ENCODE measurements around the gene ADPRS. TPM values are rescaled to one million over a fixed set of nuclear protein-coding genes. Genes with fewer than 3 reads are reported as not detected.

ADPRS gene
- total and polyA plus RNA-seq, 8 donors: 6.1 to 28.8 (median 10.7) TPM

DNA sequence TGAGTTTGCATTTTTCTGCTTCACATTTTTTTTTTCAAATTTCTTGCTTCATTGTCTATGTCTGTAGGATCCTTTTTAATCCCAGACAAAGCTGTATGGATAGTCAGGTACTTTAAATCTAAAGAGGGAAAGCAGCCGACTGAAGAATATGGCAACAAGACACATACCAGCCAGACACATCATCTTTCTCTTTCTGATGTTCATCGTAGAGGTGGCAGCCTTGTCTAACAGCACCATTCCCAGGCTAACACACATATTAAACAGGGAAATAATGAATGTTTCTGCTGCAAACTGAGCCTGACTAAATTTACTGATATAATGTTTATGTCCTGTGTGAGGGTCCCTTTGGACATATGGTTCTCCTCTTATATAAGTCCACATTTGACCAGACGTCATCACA, 8.5 kb upstream of the ADPRS start:
- Histone ChIP-seq H3K4me3 (no peak overlapping the region), H3K36me3 (no peaks in the 10 kb centered on the region), H3K9me3 (no peaks in the 10 kb centered on the region), H3K27me3 (no peaks in the 10 kb centered on the region), H3K27ac (no peak overlapping the region), H3K4me1 (no peaks in the 10 kb centered on the region)
- DNase-seq (no peak), FAIRE-seq (no peak), ATAC-seq (no peak)
- intact Hi-C loops (cut with DNase I): no loop called here
- WGBS, 2 donors: 64 to 66% methylated on average over 3 of the region's 3 CpGs
- TF ChIP-seq, protein P1, sequence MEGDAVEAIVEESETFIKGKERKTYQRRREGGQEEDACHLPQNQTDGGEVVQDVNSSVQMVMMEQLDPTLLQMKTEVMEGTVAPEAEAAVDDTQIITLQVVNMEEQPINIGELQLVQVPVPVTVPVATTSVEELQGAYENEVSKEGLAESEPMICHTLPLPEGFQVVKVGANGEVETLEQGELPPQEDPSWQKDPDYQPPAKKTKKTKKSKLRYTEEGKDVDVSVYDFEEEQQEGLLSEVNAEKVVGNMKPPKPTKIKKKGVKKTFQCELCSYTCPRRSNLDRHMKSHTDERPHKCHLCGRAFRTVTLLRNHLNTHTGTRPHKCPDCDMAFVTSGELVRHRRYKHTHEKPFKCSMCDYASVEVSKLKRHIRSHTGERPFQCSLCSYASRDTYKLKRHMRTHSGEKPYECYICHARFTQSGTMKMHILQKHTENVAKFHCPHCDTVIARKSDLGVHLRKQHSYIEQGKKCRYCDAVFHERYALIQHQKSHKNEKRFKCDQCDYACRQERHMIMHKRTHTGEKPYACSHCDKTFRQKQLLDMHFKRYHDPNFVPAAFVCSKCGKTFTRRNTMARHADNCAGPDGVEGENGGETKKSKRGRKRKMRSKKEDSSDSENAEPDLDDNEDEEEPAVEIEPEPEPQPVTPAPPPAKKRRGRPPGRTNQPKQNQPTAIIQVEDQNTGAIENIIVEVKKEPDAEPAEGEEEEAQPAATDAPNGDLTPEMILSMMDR (IDR thresholded peaks at IDR 0.05): no peak

DNA sequence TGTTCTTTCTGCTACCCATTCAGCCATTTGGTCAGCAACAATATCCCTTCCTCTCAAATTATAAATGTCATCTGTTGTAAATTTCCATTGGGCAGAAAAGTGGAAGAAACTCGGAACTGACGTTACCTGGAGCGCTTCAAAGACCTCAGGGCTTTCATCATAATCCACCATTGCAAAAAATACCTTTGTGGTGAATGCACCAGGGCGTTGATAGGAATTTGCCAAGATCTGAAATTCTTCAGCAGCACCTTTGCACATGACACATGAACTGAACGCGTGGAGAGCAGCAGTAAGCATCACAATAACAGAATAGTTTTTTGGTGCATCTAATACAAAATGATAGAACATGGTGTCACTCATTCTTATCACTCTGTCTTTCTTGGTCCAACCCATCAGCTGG, 7.9 kb upstream of the ADPRS start:
- ATAC-seq (no peak), FAIRE-seq (no peak), DNase-seq (no peak)
- no peaks in the 10 kb centered on the region for H3K36me3 ChIP-seq
- no peak overlapping the region for H3K4me3 ChIP-seq
- no peaks in the 10 kb centered on the region for H3K27me3 ChIP-seq
- no peaks in the 10 kb centered on the region for H3K4me1 ChIP-seq
- 77 to 85% methylated on average over 6 of the region's 6 CpGs for WGBS, 2 donors
- no peaks in the 10 kb centered on the region for H3K9me3 ChIP-seq
- no peak overlapping the region for H3K27ac ChIP-seq
- TF ChIP-seq, protein P1 (IDR thresholded peaks at IDR 0.05): no peak
- intact Hi-C loops (cut with DNase I): no loop called here

DNA sequence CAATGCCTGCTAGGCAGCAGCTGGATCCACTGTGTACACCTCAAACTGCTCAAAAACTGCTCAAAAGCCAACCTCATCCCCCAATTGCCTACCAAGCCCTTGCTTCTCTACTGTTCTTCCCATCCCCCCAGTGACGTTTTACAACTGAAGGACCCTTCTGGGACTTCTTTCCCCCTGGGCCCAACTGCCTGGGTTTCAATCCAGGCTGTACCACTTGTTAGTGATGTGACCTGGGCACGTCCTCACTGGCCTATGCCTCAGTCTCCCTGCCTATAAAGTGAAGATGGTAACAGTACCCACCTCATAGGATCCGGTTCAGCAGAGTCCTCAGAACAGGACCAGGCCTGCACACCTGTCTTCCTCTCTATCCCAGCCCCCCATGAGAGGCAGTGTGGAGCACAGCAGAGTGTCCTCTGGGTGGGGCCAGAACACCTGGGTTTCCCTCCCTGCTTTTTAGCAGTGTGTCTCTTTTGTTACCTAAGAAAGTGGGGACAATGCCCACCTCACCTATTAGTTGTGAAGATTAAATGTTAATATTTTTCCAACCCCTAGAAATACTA, 6.7 kb upstream of the ADPRS start:
- TF ChIP-seq, protein P1 (IDR thresholded peaks at IDR 0.05): no peak
- no peaks in the 10 kb centered on the region for H3K4me1 ChIP-seq
- H3K9me3 ChIP-seq: no peaks in the 10 kb centered on the region
- 64 to 80% methylated on average over 3 of the region's 3 CpGs for WGBS, 2 donors
- ATAC-seq (no peak), FAIRE-seq (no peak), DNase-seq (no peak)
- intact Hi-C loops (cut with DNase I): no loop called here
- no peaks in the 10 kb centered on the region for H3K27me3 ChIP-seq
- no peak overlapping the region for H3K4me3 ChIP-seq
- no peak overlapping the region for H3K27ac ChIP-seq
- H3K36me3 ChIP-seq: no peaks in the 10 kb centered on the region

DNA sequence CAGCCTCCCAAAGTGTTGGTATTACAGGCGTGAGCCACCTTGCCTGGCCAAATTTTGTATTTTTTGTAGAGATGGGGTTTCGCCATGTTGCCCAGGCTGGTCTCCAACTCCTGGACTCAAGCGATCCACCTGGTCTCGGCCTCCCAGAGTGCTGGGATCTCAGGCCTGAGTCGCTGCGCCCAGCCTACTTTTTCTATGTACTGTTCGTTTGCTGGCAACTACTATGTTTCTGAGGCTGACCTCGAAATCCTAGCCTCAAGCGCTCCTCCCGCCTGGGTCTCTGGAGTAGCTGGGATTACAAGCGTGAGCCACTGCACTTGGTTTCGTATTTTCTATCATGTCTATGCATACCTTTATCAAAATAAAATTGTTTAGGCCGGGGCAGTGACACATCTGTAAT, 5.5 kb upstream of the ADPRS start:
- no peak for FAIRE-seq
- intact Hi-C loops (cut with DNase I): no loop called here
- H3K27me3 ChIP-seq: no peaks in the 10 kb centered on the region
- TF ChIP-seq, protein P1 (IDR thresholded peaks at IDR 0.05): no peak
- DNase-seq: no peak
- no peaks in the 10 kb centered on the region for H3K36me3 ChIP-seq
- WGBS, 2 donors: 87% methylated on average over 13 of the region's 13 CpGs
- ATAC-seq: no peak
- no peak overlapping the region for H3K27ac ChIP-seq
- H3K4me1 ChIP-seq: no peaks in the 10 kb centered on the region
- H3K9me3 ChIP-seq: no peaks in the 10 kb centered on the region
- no peak overlapping the region for H3K4me3 ChIP-seq

DNA sequence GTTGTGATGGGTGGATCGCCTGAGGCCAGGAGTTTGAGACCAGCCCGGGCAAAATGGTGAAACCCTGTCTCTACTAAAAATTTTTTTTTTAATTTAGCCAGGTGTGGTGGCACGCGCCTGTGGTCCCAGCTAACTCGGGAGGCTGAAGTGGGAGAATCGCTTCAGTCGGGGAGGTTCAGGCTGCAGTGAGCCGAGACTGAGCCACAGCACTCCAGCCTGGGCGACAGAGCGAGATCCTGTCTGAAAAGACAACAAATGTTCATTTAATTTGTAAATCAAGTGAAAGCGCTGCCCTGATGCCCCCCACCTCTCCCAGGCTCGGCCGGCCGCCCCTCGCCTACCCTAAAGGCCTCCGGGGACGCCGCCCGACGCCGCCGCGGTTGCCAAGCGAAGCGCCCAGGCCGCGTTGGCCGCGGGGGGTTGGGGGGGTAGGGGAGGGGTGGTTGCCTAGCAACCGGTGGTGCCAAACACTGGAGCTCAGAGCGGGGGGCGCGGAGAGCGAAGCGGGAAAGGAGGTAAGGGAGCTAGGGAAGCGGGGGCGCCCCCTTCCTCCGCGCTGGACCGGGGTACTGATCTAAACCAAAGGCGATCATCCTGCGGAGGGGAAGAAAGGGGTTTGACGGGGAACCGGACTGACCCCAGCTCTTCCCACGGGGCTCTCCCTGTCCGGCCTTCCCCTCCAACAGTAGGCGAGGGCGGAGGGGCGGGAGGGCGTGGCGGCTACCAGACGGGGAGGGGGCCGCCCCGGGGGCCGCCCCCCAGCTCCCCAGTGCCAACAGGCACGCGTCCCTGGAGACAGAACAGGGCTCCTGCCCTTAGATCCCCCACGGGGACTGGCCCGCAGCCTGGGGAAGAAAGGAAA, 4.8 kb upstream of the ADPRS start, which contains the start of gene TEKT2:
Gene TEKT2, plus strand, starts transcription at position 460 of the 862 bp plus-strand sequence. CDS start 828 bp downstream, outside the sequence.
- intact Hi-C loops (cut with DNase I): no loop called here
- DNase-seq: peak in 5 of 6 donors; percentile 54 to 88 (median 78)

More for the DNA sequence above, 4.8 kb upstream of the ADPRS start, which contains the start of gene TEKT2:
- Histone ChIP-seq H3K27me3 (no peaks in the 10 kb centered on the region), H3K36me3 (no peaks in the 10 kb centered on the region), H3K4me3 (peak within 1 kb of the TSS; percentile 19 to 61 (median 41)), H3K4me1 (no peaks in the 10 kb centered on the region), H3K27ac (peak within 1 kb of the TSS; percentile 42 to 72 (median 66)), H3K9me3 (no peaks in the 10 kb centered on the region)
- no peak for FAIRE-seq
- TF ChIP-seq, protein P1 (IDR thresholded peaks at IDR 0.05): no peak
- peak; percentile 41 to 44 (median 44) for ATAC-seq
- WGBS, 2 donors: 15 to 17% methylated on average over 44 to 58 of the region's 59 CpGs
